ENCODE results near the gene SHROOM2. TPM values are rescaled to one million over a fixed set of nuclear protein-coding genes. Genes with fewer than 3 reads are reported as not detected.

SHROOM2 gene
- total and polyA plus RNA-seq, 4 donors: 3.0 to 15.5 (median 5.0) TPM

- DNase-seq: no peak
- ATAC-seq (ENCODE audit: insufficient read depth, low FRiP score): no peak
- Histone ChIP-seq H3K4me3 (no peak overlapping the region), H3K27ac (ENCODE audit: low read depth in 1 of 2, low read length in 1 of 2) (peak overlapping the region in 1 of 2 donors; percentile 27), H3K36me3 (ENCODE audit: control insufficient read depth in 4 of 4, insufficient read depth in 4 of 4, low read length in 4 of 4) (no peaks in the 10 kb centered on the region), H3K27me3 (ENCODE audit: control insufficient read depth in 3 of 3, insufficient read depth in 3 of 3, low read length in 2 of 3) (peaks cover 0 to 10% (median 7%) of the 10 kb centered on the region in 3 donors), H3K9ac (ENCODE audit: insufficient read depth in 1 of 2, low read length in 2 of 2) (no peak overlapping the region), H3K4me1 (ENCODE audit: control insufficient read depth in 5 of 5, insufficient read depth in 5 of 5, low read length in 5 of 5) (peaks cover 0 to 10% (median 0%) of the 10 kb centered on the region in 5 donors), H3K9me3 (ENCODE audit: control insufficient read depth in 4 of 4, insufficient read depth in 3 of 4, low read length in 3 of 4) (no peaks in the 10 kb centered on the region)
- no peak for TF ChIP-seq CTCF (IDR thresholded peaks at IDR 0.05; ENCODE audit: control extremely low read depth, extremely low read depth)
- WGBS, 2 donors: 66 to 73% methylated on average over 4 of the region's 4 CpGs
Measured at GRCh38 chrX:9853307-9853706, 67.1 kb downstream of the SHROOM2 start.

GRCh38 chrX:9855561-9856283 is 69.5 kb downstream of the SHROOM2 start:
- Histone ChIP-seq H3K27ac (ENCODE audit: low read depth in 1 of 2, low read length in 1 of 2) (no peak overlapping the region), H3K27me3 (ENCODE audit: control insufficient read depth in 3 of 3, insufficient read depth in 3 of 3, low read length in 2 of 3) (peaks cover 0 to 7% (median 5%) of the 10 kb centered on the region in 3 donors), H3K4me1 (ENCODE audit: control insufficient read depth in 5 of 5, insufficient read depth in 5 of 5, low read length in 5 of 5) (peaks cover 0 to 10% (median 0%) of the 10 kb centered on the region in 5 donors), H3K9ac (ENCODE audit: insufficient read depth in 1 of 2, low read length in 2 of 2) (no peak overlapping the region), H3K9me3 (ENCODE audit: control insufficient read depth in 4 of 4, insufficient read depth in 3 of 4, low read length in 3 of 4) (no peaks in the 10 kb centered on the region), H3K4me3 (no peak overlapping the region), H3K36me3 (ENCODE audit: control insufficient read depth in 4 of 4, insufficient read depth in 4 of 4, low read length in 4 of 4) (no peaks in the 10 kb centered on the region)
- ATAC-seq (ENCODE audit: insufficient read depth, low FRiP score): no peak
- WGBS, 2 donors: 67 to 73% methylated on average over 14 of the region's 14 CpGs
- peak; percentile 66 to 89 (median 74) for DNase-seq
- no peak for TF ChIP-seq CTCF (IDR thresholded peaks at IDR 0.05; ENCODE audit: control extremely low read depth, extremely low read depth)

- DNase-seq (no peak), ATAC-seq (ENCODE audit: insufficient read depth, low FRiP score) (no peak)
- no peak for TF ChIP-seq CTCF (IDR thresholded peaks at IDR 0.05; ENCODE audit: control extremely low read depth, extremely low read depth)
- Histone ChIP-seq H3K4me3 (no peak overlapping the region), H3K27me3 (ENCODE audit: control insufficient read depth in 3 of 3, insufficient read depth in 3 of 3, low read length in 2 of 3) (peaks cover 0 to 7% (median 6%) of the 10 kb centered on the region in 3 donors), H3K4me1 (ENCODE audit: control insufficient read depth in 5 of 5, insufficient read depth in 5 of 5, low read length in 5 of 5) (peaks cover 0 to 10% (median 0%) of the 10 kb centered on the region in 5 donors), H3K27ac (ENCODE audit: low read depth in 1 of 2, low read length in 1 of 2) (peak overlapping the region in 1 of 2 donors; percentile 37), H3K9me3 (ENCODE audit: control insufficient read depth in 4 of 4, insufficient read depth in 3 of 4, low read length in 3 of 4) (no peaks in the 10 kb centered on the region), H3K9ac (ENCODE audit: insufficient read depth in 1 of 2, low read length in 2 of 2) (no peak overlapping the region), H3K36me3 (ENCODE audit: control insufficient read depth in 4 of 4, insufficient read depth in 4 of 4, low read length in 4 of 4) (no peaks in the 10 kb centered on the region)
- WGBS, 2 donors: 70 to 71% methylated on average over 9 of the region's 9 CpGs
Measured at GRCh38 chrX:9856588-9856987, 70.4 kb downstream of the SHROOM2 start.
